Naive thymus-derived CD4-positive, alpha-beta T cell (primary cell): Measurements from ENCODE around the gene COX20. TPM values are rescaled to one million over a fixed set of nuclear protein-coding genes. Genes with fewer than 3 reads are reported as not detected.
A peak's percentile ranks its signal among the peaks of the same experiment; 100 is the strongest.

ENCODE experiments used
- ATAC-seq: fragments of 150-1000 bp; cut with Tn5 transposase; 2 replicates; pipeline ENCODE4 v1.10.0; 2021; ENCODE audit warnings: mild to moderate bottlenecking, moderate library complexity
- CTCF ChIA-PET: fragments of 350-600 bp; sonication (Branson Sonifier 250); formaldehyde crosslinking; loops from one replicate; lab custom pipeline; 2021; ENCODE audit warnings: antibody characterized with exemption; lab: Charles Lee
- POLR2A ChIA-PET: fragments of 350-600 bp; sonication (Branson Sonifier 250); formaldehyde crosslinking; loops from one replicate; lab custom pipeline; 2021; ENCODE audit warnings: antibody characterized with exemption, inconsistent platforms; lab: Charles Lee
- DNase-seq, 9 donors: peaks; one replicate each; pipeline versions ENCODE4 v3.0.0 to v3.0.0-alpha.2; 2020 to 2022; ENCODE audit warnings: mixed read lengths in 1 of 9
- H3K27ac ChIP-seq: one replicate; pipeline ENCODE4 v1.7.0; 2013; ENCODE audit warnings: mild to moderate bottlenecking, low read depth, low read length, moderate library complexity
- H3K27me3 ChIP-seq, 2 donors: one replicate each; pipeline ENCODE4 v1.7.0; 2013; ENCODE audit warnings: low read length in 2 of 2, mild to moderate bottlenecking in 2 of 2, moderate library complexity in 2 of 2; ENCODE audit not compliant: control insufficient read depth in 2 of 2, insufficient read depth in 2 of 2
- H3K36me3 ChIP-seq, 3 experiments: 1 replicate in 2 of 3; 2 replicates in 1 of 3; pipeline ENCODE4 v1.7.0; 2013; ENCODE audit warnings: low read length in 3 of 3, mild to moderate bottlenecking in 3 of 3, moderate library complexity in 1 of 3; ENCODE audit not compliant: insufficient read depth in 3 of 3, control insufficient read depth in 2 of 3
- H3K4me1 ChIP-seq, 2 donors: one replicate each; pipeline ENCODE4 v1.7.0; 2013; ENCODE audit warnings: low read length in 2 of 2, mild to moderate bottlenecking in 2 of 2, moderate library complexity in 1 of 2; ENCODE audit not compliant: control insufficient read depth in 2 of 2, insufficient read depth in 2 of 2
- H3K4me3 ChIP-seq: 2 replicates; pipeline ENCODE4 v1.7.0; 2013; ENCODE audit warnings: mild to moderate bottlenecking, low read length
- H3K9me3 ChIP-seq, 3 experiments: 1 replicate in 2 of 3; 2 replicates in 1 of 3; pipeline ENCODE4 v1.7.0; 2013; ENCODE audit warnings: low read length in 3 of 3; ENCODE audit not compliant: control insufficient read depth in 2 of 3
- H3K27ac Mint-ChIP-seq, 9 donors: one replicate each; pipeline ENCODE4 v1.8.0; 2020 to 2022; ENCODE audit warnings: mixed read lengths in 9 of 9, mild to moderate bottlenecking in 8 of 9, moderate library complexity in 5 of 9, inconsistent platforms in 2 of 9
- H3K27me3 Mint-ChIP-seq, 5 donors: one replicate each; pipeline ENCODE4 v1.8.0; 2021 to 2022; ENCODE audit warnings: mixed read lengths in 5 of 5, mild to moderate bottlenecking in 1 of 5
- H3K36me3 Mint-ChIP-seq, 5 donors: one replicate each; pipeline ENCODE4 v1.8.0; 2020 to 2022; ENCODE audit warnings: mixed read lengths in 5 of 5, mild to moderate bottlenecking in 3 of 5, inconsistent platforms in 1 of 5
- H3K4me1 Mint-ChIP-seq, 7 donors: one replicate each; pipeline ENCODE4 v1.8.0; 2020 to 2022; ENCODE audit warnings: mixed read lengths in 7 of 7, mild to moderate bottlenecking in 3 of 7, inconsistent platforms in 1 of 7
- H3K4me3 Mint-ChIP-seq, 10 donors: one replicate each; pipeline ENCODE4 v1.8.0; 2020 to 2022; ENCODE audit warnings: mild to moderate bottlenecking in 10 of 10, mixed read lengths in 10 of 10, moderate library complexity in 6 of 10, inconsistent platforms in 2 of 10
- H3K9me3 Mint-ChIP-seq, 11 donors: one replicate each; pipeline ENCODE4 v1.8.0; 2020 to 2022; ENCODE audit warnings: mixed read lengths in 11 of 11, mild to moderate bottlenecking in 4 of 11, inconsistent platforms in 1 of 11, moderate library complexity in 1 of 11
- intact Hi-C, 2 donors: fragments of 100-400 bp; cut with micrococcal nuclease; formaldehyde crosslinking; loops; one replicate each; pipeline ENCODE4 v1.15.1; 2023
- polyA plus RNA-seq, 2 donors: library from polyadenylated mRNA; unstranded; fragments of 300-500 nt; fragmentation: Illumina TruSeq; gene quantifications; one replicate each; pipeline ENCODE4 v1.2.3, GENCODE V29; 2021
- total RNA-seq, 6 experiments: library from RNA in 5 of 6; stranded (reverse) in 5 of 6; gene quantifications; 1 replicate in 5 of 6; 2 replicates in 1 of 6; pipeline ENCODE4 v1.2.3 and lab custom pipeline; 2021 to 2026

Gene COX20
- total and polyA plus RNA-seq, 7 experiments from 2014 or later: 17.1 to 43.7 (median 27.8) TPM

DNA sequence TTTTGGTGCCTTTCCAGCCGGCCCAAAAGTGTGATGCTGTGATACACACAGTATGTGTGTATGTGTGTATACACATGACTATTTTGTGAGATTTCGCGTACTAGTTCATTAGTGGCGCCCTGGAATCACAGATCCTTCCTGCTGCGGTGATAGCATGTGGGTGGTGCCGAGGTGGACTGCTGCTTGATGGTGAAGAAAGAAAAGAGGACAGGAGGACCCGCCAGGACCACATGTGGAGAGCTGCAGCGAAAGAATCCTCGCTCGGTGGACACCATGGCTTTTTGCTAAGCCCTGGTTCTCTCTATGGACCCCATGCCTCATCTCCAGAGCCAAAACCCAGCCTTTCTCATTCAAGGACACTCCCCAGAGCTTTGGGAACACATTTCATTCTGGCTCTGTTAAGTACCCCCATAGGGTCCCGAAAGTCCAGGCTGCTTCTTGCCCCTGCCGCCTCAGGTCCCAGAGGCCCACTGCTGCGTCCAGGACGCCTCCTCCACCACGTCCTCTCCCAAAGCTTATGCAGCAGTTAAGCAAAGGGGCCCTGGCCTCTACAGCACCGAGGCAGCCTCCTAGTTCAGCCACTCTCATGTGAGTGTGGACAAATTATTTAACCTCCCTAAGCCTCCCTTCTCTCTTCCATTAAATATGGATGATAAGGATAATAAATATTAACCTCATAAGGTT, 32.8 kb upstream of the COX20 start:
- H3K36me3 Mint-ChIP-seq: no peaks in the 10 kb centered on the region
- peaks cover 0 to 5% (median 0%) of the 10 kb centered on the region in 5 donors for H3K27me3 Mint-ChIP-seq
- Histone ChIP-seq H3K4me1 (no peaks in the 10 kb centered on the region), H3K4me3 (no peak overlapping the region), H3K9me3 (no peaks in the 10 kb centered on the region), H3K27ac (no peak overlapping the region), H3K27me3 (no peaks in the 10 kb centered on the region), H3K36me3 (no peaks in the 10 kb centered on the region)
- CTCF ChIA-PET: interaction anchor here (0.7 to 3.1 kb wide), 11 partner anchors 12 to 240 kb away, joined by 3 to 55 read pairs (median 5); no protein-coding TSS in a partner anchor
- intact Hi-C loops: loop anchor here in 1 of 2 donors (5.0 kb wide), 1 partner anchor 115 kb away; no protein-coding TSS in a partner anchor
- no peak overlapping the region for H3K27ac Mint-ChIP-seq
- peaks cover 0 to 1% (median 0%) of the 10 kb centered on the region in 11 donors for H3K9me3 Mint-ChIP-seq
- DNase-seq (no peak), ATAC-seq (no peak)
- POLR2A ChIA-PET: interaction anchor here (0.6 to 3.1 kb wide), 5 partner anchors 31 to 240 kb away, joined by 3 to 25 read pairs (median 9); a partner anchor contains a TSS
- H3K4me1 Mint-ChIP-seq: peaks cover 0 to 5% (median 4%) of the 10 kb centered on the region in 7 donors
- H3K4me3 Mint-ChIP-seq: no peak overlapping the region

DNA sequence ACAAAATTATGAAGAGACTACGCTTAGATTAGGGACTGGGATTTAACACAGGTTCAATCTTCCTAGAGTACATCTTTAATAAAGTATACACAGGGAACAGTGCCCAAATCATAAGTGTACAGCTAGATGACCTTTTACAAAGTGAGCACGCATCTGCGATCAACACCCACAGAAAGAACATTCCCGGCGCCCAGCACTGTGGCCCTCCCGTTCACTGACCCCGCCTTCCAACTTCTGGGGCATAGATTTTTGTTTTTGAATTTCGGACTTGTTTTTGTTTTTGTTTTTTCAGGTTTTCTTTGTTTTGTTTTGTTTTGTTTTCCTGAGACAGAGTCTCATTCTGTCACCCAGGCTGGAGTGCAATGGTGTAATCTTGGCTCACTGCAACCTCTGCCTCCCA, 30.6 kb upstream of the COX20 start:
- H3K4me1 Mint-ChIP-seq: peaks cover 0 to 5% (median 4%) of the 10 kb centered on the region in 7 donors
- peaks cover 0 to 1% (median 0%) of the 10 kb centered on the region in 11 donors for H3K9me3 Mint-ChIP-seq
- Histone ChIP-seq H3K4me3 (no peak overlapping the region), H3K36me3 (no peaks in the 10 kb centered on the region), H3K27ac (no peak overlapping the region), H3K27me3 (no peaks in the 10 kb centered on the region), H3K4me1 (no peaks in the 10 kb centered on the region), H3K9me3 (no peaks in the 10 kb centered on the region)
- ChIA-PET POLR2A (no interaction called here), CTCF (interaction anchor here (0.7 kb wide), 1 partner anchor 64 kb away, joined by 3 read pairs; no protein-coding TSS in a partner anchor)
- no peak for DNase-seq
- H3K36me3 Mint-ChIP-seq: no peaks in the 10 kb centered on the region
- no peak overlapping the region for H3K27ac Mint-ChIP-seq
- intact Hi-C loops: loop anchor here in 1 of 2 donors (5.0 kb wide), 1 partner anchor 112 kb away; no protein-coding TSS in a partner anchor
- ATAC-seq: no peak
- peaks cover 0 to 6% (median under 1%) of the 10 kb centered on the region in 5 donors for H3K27me3 Mint-ChIP-seq
- H3K4me3 Mint-ChIP-seq: no peak overlapping the region

DNA sequence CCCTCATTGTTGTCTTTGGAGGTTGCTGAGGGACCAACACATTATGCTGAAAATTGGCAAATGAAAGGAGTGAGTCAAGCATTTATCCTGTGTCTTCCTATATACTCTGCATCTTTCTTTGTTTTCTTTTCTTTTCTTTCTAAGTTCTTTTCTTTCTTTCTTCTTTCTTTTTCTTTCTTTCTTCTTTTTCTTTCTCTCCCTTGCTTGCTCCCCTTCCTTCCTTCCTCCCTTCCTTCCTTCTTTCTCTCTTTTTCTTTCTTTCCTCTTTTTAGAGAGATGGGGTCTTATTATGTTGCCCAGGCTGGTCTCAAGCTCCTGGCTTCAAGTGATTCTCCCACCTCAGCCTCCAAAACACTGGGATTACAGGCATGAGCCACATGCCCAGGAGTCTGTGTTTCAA, 28.3 kb upstream of the COX20 start:
- peaks cover 0 to 4% (median 0%) of the 10 kb centered on the region in 5 donors for H3K36me3 Mint-ChIP-seq
- Histone ChIP-seq H3K36me3 (no peaks in the 10 kb centered on the region), H3K4me1 (no peaks in the 10 kb centered on the region), H3K27me3 (no peaks in the 10 kb centered on the region), H3K27ac (no peak overlapping the region), H3K4me3 (no peak overlapping the region), H3K9me3 (no peaks in the 10 kb centered on the region)
- H3K4me3 Mint-ChIP-seq: no peak overlapping the region
- peaks cover 0 to 10% (median 5%) of the 10 kb centered on the region in 5 donors for H3K27me3 Mint-ChIP-seq
- peaks cover 0 to 5% (median 0%) of the 10 kb centered on the region in 7 donors for H3K4me1 Mint-ChIP-seq
- DNase-seq (no peak), ATAC-seq (no peak)
- intact Hi-C loops: no loop called here
- CTCF ChIA-PET: interaction anchor here (0.8 kb wide), 1 partner anchor 235 kb away, joined by 4 read pairs; no protein-coding TSS in a partner anchor
- H3K9me3 Mint-ChIP-seq: peaks cover 0 to 1% (median 0%) of the 10 kb centered on the region in 11 donors
- H3K27ac Mint-ChIP-seq: no peak overlapping the region
- POLR2A ChIA-PET: interaction anchor here (1.2 kb wide), 1 partner anchor 26 kb away, joined by 3 read pairs; no protein-coding TSS in a partner anchor

DNA sequence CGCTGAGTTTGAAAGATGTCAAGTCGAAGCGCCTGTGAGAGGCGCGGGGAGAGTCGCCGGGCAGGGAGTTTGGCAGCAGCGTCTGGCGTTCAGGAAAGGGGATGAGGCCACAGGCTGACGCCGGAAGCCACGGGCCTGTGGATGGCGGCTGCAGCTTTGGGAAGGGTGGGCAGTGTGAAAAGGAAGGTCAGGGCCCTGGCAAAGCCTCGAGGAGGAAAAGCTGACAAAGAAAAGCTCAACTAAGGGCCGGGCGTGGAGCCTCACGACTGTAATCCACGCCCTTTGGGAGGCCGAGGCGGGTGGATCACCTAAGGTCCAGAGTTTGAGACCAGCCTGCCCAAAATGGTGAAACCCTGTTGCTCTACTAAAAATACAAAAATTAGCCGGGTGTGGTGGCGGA, 25.2 kb upstream of the COX20 start:
- Mint-ChIP-seq H3K27me3 (peaks cover 4 to 20% (median 9%) of the 10 kb centered on the region in 5 donors), H3K36me3 (peaks cover 0 to 4% (median 0%) of the 10 kb centered on the region in 5 donors), H3K4me3 (no peak overlapping the region), H3K9me3 (peaks cover 0 to 1% (median 0%) of the 10 kb centered on the region in 11 donors), H3K4me1 (peaks cover 0 to 7% (median 0%) of the 10 kb centered on the region in 7 donors), H3K27ac (peak overlapping the region in 2 of 9 donors; percentile 33 to 34)
- CTCF ChIA-PET: interaction anchor here (1.4 kb wide), 1 partner anchor 9 kb away, joined by 3 read pairs; no protein-coding TSS in a partner anchor
- Histone ChIP-seq H3K4me3 (no peak overlapping the region), H3K27me3 (no peaks in the 10 kb centered on the region), H3K4me1 (no peaks in the 10 kb centered on the region), H3K36me3 (no peaks in the 10 kb centered on the region), H3K27ac (no peak overlapping the region), H3K9me3 (no peaks in the 10 kb centered on the region)
- intact Hi-C loops: no loop called here
- POLR2A ChIA-PET: no interaction called here
- ATAC-seq (no peak), DNase-seq (no peak)

DNA sequence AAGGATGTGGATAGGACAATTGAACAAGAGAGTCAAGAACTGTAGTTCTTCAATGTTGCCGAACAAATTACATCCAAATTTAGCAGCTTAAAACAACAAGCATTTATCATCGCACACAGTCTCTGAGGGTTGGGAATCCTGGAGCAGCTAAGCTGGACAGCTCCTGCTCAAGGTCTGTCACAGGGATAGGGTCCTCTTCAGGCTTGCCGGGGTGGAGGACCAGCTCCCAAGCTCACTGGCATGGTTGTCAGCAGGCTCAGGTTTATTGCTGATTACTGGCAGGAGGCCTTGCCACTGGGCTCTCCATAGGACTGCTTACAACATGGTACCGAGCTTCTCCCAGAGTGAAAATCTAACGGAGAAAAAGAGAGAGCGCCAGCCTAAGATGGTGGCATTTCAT, 22.1 kb upstream of the COX20 start:
- Mint-ChIP-seq H3K4me1 (peaks cover 0 to 5% (median 4%) of the 10 kb centered on the region in 7 donors), H3K9me3 (no peaks in the 10 kb centered on the region), H3K4me3 (no peak overlapping the region), H3K36me3 (peaks cover 0 to 4% (median 0%) of the 10 kb centered on the region in 5 donors), H3K27me3 (peaks cover 4 to 20% (median 14%) of the 10 kb centered on the region in 5 donors), H3K27ac (no peak overlapping the region)
- no peaks in the 10 kb centered on the region for H3K9me3 ChIP-seq
- no peaks in the 10 kb centered on the region for H3K36me3 ChIP-seq
- CTCF ChIA-PET: interaction anchor here (0.7 kb wide), 1 partner anchor 16 kb away, joined by 3 read pairs; no protein-coding TSS in a partner anchor
- POLR2A ChIA-PET: interaction anchor here (0.7 to 1.2 kb wide), 2 partner anchors 21 to 53 kb away, joined by 3 to 5 read pairs; no protein-coding TSS in a partner anchor
- no peak for ATAC-seq
- no peaks in the 10 kb centered on the region for H3K4me1 ChIP-seq
- no peak overlapping the region for H3K27ac ChIP-seq
- no peak for DNase-seq
- H3K4me3 ChIP-seq: no peak overlapping the region
- no peaks in the 10 kb centered on the region for H3K27me3 ChIP-seq
- intact Hi-C loops: no loop called here

DNA sequence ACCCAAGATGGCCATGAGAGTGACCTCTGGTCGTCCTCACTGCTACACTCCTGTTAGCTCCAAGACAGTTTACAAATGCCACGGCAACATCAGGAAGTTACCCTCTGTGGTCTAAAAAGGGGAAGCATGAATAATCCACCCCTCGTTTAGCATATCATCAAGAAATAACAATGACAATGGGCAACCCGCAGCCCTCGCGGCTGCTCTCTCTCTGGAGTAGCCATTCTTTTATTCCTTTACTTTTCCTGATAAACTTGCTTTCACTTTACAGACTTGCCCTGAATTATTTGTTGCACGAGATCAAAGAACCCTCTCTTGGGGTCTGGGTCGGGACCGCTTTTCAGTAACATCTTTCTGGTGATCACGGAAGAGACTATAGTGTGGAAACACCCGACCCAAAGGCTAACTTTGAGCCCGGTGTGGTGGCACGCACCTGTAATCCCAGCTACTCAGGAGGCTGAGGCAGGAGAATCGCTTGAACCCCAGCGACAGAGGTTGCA, 19.8 kb upstream of the COX20 start:
- Histone ChIP-seq H3K36me3 (no peaks in the 10 kb centered on the region), H3K27ac (no peak overlapping the region), H3K4me1 (no peaks in the 10 kb centered on the region), H3K27me3 (no peaks in the 10 kb centered on the region), H3K4me3 (no peak overlapping the region), H3K9me3 (no peaks in the 10 kb centered on the region)
- CTCF ChIA-PET: interaction anchor here (0.9 kb wide), 1 partner anchor 14 kb away, joined by 4 read pairs; no protein-coding TSS in a partner anchor
- POLR2A ChIA-PET: no interaction called here
- Mint-ChIP-seq H3K27me3 (peaks cover 0 to 20% (median 13%) of the 10 kb centered on the region in 5 donors), H3K9me3 (no peaks in the 10 kb centered on the region), H3K27ac (peak overlapping the region in 1 of 9 donors; percentile 28), H3K36me3 (peaks cover 0 to 4% (median 0%) of the 10 kb centered on the region in 5 donors), H3K4me1 (peaks cover 0 to 5% (median 4%) of the 10 kb centered on the region in 7 donors), H3K4me3 (peak overlapping the region in 7 of 10 donors; percentile 6 to 50 (median 20))
- intact Hi-C loops: no loop called here
- DNase-seq (no peak), ATAC-seq (peak; percentile 60)
